NCI-H2107 treated with DMSO at 0.1 percent for 48 hours (cell line): ENCODE data around the gene OPHN1.
"Not testable (repeated sequence)": the region's sequence is repeated elsewhere in the genome, so short reads cannot be mapped to it uniquely, and the experiment has no call there.

Experiments
- DNase-seq: peaks from one replicate; lab custom pipeline; 2025; ENCODE audit not compliant: unreplicated experiment; lab: John Stamatoyannopoulos, UW

The OPHN1 gene

DNA sequence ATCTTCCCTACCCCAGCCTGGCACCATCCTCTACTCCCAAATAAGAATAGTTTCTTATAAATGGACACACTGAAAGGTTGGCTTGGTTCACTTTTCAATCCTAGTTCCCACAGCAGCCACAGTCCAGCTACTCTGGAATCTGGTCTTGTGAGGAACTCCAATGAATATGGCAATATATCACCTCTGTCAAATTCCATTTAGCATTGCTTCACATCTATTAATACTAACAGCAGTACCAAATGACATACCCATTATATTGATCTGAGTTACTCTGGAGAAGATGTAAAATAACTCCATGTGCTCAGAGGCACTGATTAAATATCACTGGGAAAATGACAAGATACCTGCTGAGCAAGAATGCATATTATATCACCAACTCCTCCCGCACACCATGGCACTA lies 8.6 kb downstream of the OPHN1 start:
- no peak for DNase-seq

DNA sequence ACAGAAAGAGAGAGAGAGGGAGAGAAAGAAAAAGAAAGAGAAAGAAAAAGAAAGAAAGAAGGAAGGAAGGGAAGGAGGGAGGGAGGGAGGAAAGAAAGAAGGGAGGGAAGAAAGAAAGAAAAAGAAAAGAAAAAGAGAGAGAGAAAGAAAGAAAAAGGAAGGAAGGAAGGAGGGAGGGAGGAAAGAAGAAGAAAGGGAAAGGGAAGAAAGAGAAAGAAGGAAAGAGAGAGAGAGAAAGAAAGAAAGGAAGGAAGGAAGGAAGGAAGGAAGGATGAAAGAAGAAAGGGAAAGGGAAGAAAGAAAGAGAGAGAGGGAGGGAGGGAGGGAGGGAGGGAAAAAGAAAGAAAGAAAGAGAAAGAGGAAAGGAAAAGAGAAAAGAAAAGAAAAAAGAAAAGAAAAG lies 10.8 kb downstream of the OPHN1 start:
- DNase-seq, result no peak

- DNase-seq, result no peak
These were observed 11.7 kb downstream of the OPHN1 start for GRCh38 chrX:68421636-68422035.

GRCh38 chrX:68420559-68420958 lies 12.7 kb downstream of the OPHN1 start:
- no peak for DNase-seq

- no peak for DNase-seq
These were observed 13.3 kb downstream of the OPHN1 start for GRCh38 chrX:68419975-68420374.

- DNase-seq, result no peak
These were observed 15.6 kb downstream of the OPHN1 start for GRCh38 chrX:68417651-68418050.

- DNase-seq, result no peak
These were observed 16.7 kb downstream of the OPHN1 start for GRCh38 chrX:68416592-68416991.

- DNase-seq, result no peak
These were observed 18.0 kb downstream of the OPHN1 start for GRCh38 chrX:68415316-68415715.

DNA sequence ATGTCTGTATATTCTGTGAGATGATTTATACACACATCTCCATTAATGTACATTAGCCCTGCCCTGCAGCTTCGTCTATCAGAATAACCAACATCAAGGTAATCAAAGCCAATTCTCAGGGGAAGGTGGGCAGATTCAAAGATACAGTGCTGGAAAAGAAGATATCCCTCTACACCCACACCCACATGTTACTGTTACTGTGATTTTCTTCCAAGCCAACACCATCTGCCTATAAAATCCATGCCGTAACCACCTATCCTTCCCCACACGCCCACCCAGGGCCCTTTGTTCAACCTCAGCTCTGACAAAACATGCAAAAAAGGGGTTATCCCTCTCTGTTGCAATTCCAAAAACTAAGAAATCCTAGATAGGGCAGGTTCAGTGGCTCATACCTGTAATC lies 20.0 kb downstream of the OPHN1 start:
- DNase-seq, result no peak

- no peak for DNase-seq
These were observed 21.6 kb downstream of the OPHN1 start for GRCh38 chrX:68411729-68412128.

DNA sequence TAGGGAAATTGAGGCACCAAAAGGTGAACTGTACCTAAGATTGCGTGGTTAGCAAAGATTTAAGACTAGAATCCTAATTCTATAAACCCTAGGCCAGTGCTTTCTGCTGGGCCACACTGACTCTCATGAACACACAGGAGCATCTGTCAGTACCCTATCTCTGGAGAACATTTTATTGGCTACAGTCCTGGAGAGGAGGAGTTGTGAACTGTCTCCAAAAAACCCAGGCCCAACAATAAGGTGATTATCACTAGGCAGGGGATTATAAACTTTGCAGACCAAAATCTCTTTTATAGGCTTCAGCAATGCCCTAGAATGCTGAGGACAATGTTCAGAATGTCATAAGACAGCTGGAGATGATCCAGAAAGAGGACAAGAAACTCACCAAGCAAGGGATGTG lies 24.1 kb downstream of the OPHN1 start:
- no peak for DNase-seq

GRCh38 chrX:68403522-68403921 lies 29.8 kb downstream of the OPHN1 start:
- DNase-seq, result no peak

DNA sequence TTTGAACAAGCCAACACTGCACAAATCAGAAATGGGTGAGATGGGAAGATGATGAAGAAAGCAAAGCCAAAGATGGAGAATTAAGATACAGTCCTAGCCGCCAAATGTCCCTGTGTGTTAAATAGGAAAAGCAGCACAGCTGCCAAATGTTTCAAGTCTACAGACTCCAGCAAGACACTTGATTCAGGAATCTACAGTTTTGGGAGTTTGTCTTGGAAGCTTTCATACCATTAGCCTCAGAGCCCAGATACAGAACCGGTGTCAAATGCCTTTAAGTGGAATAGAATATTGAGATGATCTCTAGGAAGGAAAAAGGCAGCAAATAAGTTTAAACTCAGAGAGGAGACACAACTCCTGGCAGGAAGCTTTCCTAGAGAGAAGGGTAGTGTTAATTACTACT lies 30.3 kb downstream of the OPHN1 start:
- DNase-seq, result no peak

- DNase-seq, result no peak
These were observed 31.2 kb downstream of the OPHN1 start for GRCh38 chrX:68402094-68402493.

GRCh38 chrX:68398291-68398690 lies 35.0 kb downstream of the OPHN1 start:
- DNase-seq, result no peak

DNA sequence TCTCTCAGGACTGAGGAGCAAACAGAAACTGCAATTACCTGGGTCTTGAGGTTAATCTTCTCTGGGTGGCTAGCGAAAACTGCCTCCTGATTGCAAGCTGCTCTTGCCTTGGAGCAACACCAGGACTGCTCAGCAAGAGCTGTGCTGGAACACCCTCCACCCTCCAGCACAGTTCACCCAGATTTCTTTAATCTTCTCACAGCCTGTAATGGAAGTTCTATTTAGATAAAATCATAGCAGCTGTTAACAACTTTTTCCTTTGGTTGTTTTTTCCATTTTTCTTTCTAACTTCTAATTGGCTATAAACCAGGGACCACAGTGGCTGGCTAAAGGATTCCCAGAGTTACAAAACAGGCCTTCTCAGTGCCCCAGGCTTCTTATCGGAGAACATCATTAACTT lies 36.3 kb downstream of the OPHN1 start:
- DNase-seq, result no peak

GRCh38 chrX:68389419-68389960 lies 43.8 kb downstream of the OPHN1 start:
- DNase-seq, result not testable (repeated sequence)

GRCh38 chrX:68387776-68388175 lies 45.5 kb downstream of the OPHN1 start:
- no peak for DNase-seq

- no peak for DNase-seq
These were observed 49.8 kb downstream of the OPHN1 start for GRCh38 chrX:68383540-68383939.

DNA sequence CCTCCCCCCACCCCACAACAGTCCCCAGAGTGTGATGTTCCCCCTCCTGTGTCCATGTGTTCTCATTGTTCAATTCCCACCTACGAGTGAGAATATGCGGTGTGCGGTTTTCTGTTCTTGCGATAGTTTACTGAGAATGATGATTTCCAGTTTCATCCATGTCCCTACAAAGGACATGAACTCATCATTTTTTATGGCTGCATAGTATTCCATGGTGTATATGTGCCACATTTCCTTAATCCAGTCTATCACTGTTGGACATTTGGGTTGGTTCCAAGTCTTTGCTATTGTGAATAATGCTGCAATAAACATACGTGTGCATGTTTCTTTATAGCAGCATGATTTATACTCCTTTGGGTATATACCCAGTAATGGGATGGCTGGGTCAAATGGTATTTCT lies 55.7 kb downstream of the OPHN1 start:
- DNase-seq, result not testable (repeated sequence)

DNA sequence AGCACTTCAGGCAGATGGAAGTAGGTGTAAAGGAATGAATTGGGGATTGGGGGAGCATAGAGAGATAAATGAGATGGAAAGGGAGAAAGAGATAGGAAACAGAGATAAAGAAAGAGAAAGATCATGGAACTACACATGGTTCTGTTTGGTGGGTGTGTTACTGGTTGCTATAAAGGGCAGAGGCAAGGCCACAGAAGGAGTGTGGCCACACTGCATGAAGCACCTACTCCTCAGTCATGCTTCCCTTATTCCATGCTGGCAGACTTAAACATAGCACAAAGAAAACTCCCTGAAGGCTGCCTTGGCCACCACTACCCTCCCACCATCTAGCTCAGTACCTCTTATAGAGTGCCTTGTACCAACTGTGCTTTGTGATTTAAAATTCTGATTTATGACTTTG lies 56.9 kb downstream of the OPHN1 start:
- DNase-seq, result no peak

- DNase-seq, result no peak
These were observed 57.5 kb downstream of the OPHN1 start for GRCh38 chrX:68375803-68376202.

GRCh38 chrX:68372665-68373064 lies 60.6 kb downstream of the OPHN1 start:
- DNase-seq, result no peak

DNA sequence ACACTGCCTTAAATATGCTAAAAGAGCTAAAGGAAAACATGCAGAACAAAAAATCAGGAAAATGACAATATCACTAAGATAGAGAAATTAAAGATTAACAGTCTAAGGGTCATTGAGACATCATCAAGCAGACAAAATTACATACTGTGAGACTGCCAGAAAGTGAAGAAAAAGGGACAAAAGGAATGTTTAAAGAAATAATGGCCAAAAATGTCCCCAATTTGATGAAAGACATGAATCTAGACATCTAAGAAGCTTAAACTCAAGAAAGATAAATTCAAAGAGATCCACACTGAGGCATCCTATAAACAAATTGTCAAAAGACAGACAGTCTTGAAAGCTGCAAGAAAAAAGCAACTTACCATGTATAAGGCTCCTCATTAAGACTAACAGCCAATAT lies 63.7 kb downstream of the OPHN1 start:
- DNase-seq, result no peak
